ENCODE data around the gene UBIAD1. TPM values are rescaled to one million over a fixed set of nuclear protein-coding genes. Genes with fewer than 3 reads are reported as not detected.

Gene UBIAD1
- polyA plus RNA-seq, 1 donor, result 16.4 TPM

Other genes starting within 250 kb of the UBIAD1 start
- 12.8 TPM for gene MASP2, start 226.0 kb upstream of the UBIAD1 start, polyA plus RNA-seq (ENCODE audit: insufficient read length)
- gene SRM, start 213.2 kb upstream of the UBIAD1 start, polyA plus RNA-seq (ENCODE audit: insufficient read length), result 41.3 TPM
- 114 TPM for gene EXOSC10, start 173.3 kb upstream of the UBIAD1 start, polyA plus RNA-seq (ENCODE audit: insufficient read length)
- gene ANGPTL7, start 83.8 kb upstream of the UBIAD1 start, polyA plus RNA-seq (ENCODE audit: insufficient read length), result 0.10 TPM
- gene MTOR, start 10.6 kb upstream of the UBIAD1 start, polyA plus RNA-seq (ENCODE audit: insufficient read length), result 56.6 TPM
- 1.3 TPM for gene DISP3, start 206.0 kb downstream of the UBIAD1 start, polyA plus RNA-seq (ENCODE audit: insufficient read length)

Data from left kidney (tissue), 1 donor.